ENCODE measurements around the gene SPACA6. TPM values are rescaled to one million over a fixed set of nuclear protein-coding genes. Genes with fewer than 3 reads are reported as not detected.

The SPACA6 gene
- total RNA-seq, 1 donor from 2014 or later, result 11.8 TPM

- TF ChIP-seq CTCF (IDR thresholded peaks at IDR 0.05; ENCODE audit: borderline replicate concordance), result no peak
- Histone ChIP-seq H3K4me3 (no peak overlapping the region), H3K9me3 (replicated peaks) (no peaks in the 10 kb centered on the region), H3K36me3 (no peaks in the 10 kb centered on the region), H3K27ac (replicated peaks) (no peak overlapping the region), H3K4me1 (no peaks in the 10 kb centered on the region), H3K27me3 (ENCODE audit: low read depth) (peaks cover 35% of the 10 kb centered on the region)
- DNase-seq, result no peak
- intact Hi-C loops (cut with micrococcal nuclease), result no loop called here
Observed at GRCh38 chr19:51749979-51750378, 56.8 kb downstream of the SPACA6 start.

DNA sequence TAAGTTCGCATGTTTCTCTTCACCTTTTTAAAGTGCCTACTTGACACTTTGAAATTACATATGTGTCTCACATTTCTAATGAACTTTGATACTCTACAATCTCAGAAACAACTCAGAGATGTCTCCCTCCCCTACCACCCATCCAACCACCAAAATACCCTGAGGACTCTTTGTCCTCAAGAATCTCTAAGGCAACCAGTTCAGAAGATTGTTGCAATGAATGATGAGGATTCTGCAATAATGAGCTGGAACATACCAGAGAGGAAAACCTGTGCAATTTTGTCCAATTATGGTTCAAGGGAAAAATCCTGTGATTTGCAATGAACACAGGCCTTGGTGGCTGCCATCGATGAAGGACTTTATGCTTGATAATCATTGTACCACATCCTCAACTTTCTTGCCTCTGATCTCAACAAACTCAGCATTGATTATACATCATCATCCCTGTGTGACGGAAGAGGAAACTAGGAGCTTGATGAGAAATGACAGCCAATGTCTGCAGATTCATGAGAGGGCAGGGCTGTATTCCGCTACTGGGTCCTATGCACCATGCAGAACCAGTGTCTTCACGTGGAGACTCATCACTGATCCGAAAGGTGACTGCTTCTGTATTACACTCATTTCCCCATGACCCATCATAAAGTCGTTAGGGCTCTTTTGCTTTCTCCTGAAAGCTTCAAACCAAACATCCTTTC lies 57.4 kb downstream of the SPACA6 start:
- peak overlapping the region; percentile 15 for H3K4me3 ChIP-seq

DNA sequence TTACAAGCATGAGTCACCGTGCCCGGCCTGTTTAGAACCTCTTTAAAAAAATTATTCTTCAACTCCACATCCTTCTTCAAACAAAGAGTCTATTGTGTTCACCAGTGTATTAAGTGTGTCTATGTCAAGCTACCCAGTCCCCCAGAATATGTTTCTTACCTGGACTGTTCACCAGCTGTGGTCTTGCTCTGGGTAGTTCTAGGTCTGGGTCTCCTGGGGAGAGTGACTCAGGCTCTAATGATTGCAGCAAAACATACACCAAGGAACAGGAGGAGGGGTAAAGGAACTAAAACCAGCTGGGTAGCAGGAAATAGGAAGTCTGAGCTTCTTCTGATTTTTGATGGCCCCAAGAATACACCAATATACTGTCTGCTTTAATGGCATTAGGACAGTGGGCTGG lies 58.5 kb downstream of the SPACA6 start, which contains the start of gene FPR1:
TSS of gene FPR1 (minus strand) at position 224 of the 400 bp plus-strand sequence. CDS start 4,884 bp downstream, outside the sequence.
- H3K27me3 ChIP-seq (ENCODE audit: low read depth), result peaks cover 30% of the 10 kb centered on the region
- H3K27ac ChIP-seq (replicated peaks), result peak within 1 kb of the TSS; percentile 8
- intact Hi-C loops (cut with micrococcal nuclease), result no loop called here
- DNase-seq, result no peak
- no peaks in the 10 kb centered on the region for H3K9me3 ChIP-seq (replicated peaks)
- H3K4me1 ChIP-seq, result no peaks in the 10 kb centered on the region
- peak within 1 kb of the TSS; percentile 15 for H3K4me3 ChIP-seq
- H3K36me3 ChIP-seq, result no peaks in the 10 kb centered on the region
- no peak for TF ChIP-seq CTCF (IDR thresholded peaks at IDR 0.05; ENCODE audit: borderline replicate concordance)

More for the DNA sequence above, 57.4 kb downstream of the SPACA6 start:
- DNase-seq, result no peak
- H3K36me3 ChIP-seq, result no peaks in the 10 kb centered on the region
- no peak for TF ChIP-seq CTCF (IDR thresholded peaks at IDR 0.05; ENCODE audit: borderline replicate concordance)
- intact Hi-C loops (cut with micrococcal nuclease), result no loop called here
- H3K4me1 ChIP-seq, result no peaks in the 10 kb centered on the region
- H3K9me3 ChIP-seq (replicated peaks), result no peaks in the 10 kb centered on the region
- H3K27me3 ChIP-seq (ENCODE audit: low read depth), result peaks cover 37% of the 10 kb centered on the region
- H3K27ac ChIP-seq (replicated peaks), result no peak overlapping the region

- H3K9me3 ChIP-seq (replicated peaks), result no peaks in the 10 kb centered on the region
- TF ChIP-seq CTCF (IDR thresholded peaks at IDR 0.05; ENCODE audit: borderline replicate concordance), result no peak
- H3K36me3 ChIP-seq, result no peaks in the 10 kb centered on the region
- H3K27ac ChIP-seq (replicated peaks), result peak overlapping the region; percentile 19
- H3K4me3 ChIP-seq, result no peak overlapping the region
- no peaks in the 10 kb centered on the region for H3K4me1 ChIP-seq
- no peak for DNase-seq
- intact Hi-C loops (cut with micrococcal nuclease), result no loop called here
- peaks cover 7% of the 10 kb centered on the region for H3K27me3 ChIP-seq (ENCODE audit: low read depth)
Observed at GRCh38 chr19:51754109-51754508, 61.0 kb downstream of the SPACA6 start.

DNA sequence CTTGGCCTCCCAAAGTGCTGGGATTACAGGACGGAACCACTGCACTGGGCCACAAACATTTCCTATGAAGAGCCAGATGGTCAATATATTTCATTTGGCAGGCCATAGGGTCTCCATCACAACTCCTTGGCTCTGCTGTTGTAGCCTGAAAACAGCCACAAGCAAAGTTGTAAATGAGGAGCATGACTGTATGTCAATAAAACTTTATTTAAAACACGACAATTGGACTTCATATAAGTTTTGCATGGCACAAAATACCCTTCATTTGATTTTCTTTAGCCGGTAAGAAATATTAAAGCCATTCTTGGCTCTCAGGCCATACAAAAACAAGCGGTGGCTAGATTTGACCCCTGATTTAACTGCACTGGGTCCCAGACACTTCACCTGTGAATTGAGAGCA lies 61.6 kb downstream of the SPACA6 start:
- no peak for TF ChIP-seq CTCF (IDR thresholded peaks at IDR 0.05; ENCODE audit: borderline replicate concordance)
- Histone ChIP-seq H3K4me3 (no peak overlapping the region), H3K27me3 (ENCODE audit: low read depth) (peaks cover 10% of the 10 kb centered on the region), H3K4me1 (no peaks in the 10 kb centered on the region), H3K9me3 (replicated peaks) (no peaks in the 10 kb centered on the region), H3K27ac (replicated peaks) (peak overlapping the region; percentile 19), H3K36me3 (no peaks in the 10 kb centered on the region)
- intact Hi-C loops (cut with micrococcal nuclease), result no loop called here
- no peak for DNase-seq

Small RNA genes within 50 kb of the gene (microRNA-seq; reads per million reads assigned to microRNA genes)
- gene MIR125A (6,670 reads per million, percentile 94 among the genes with 10 or more reads in this experiment), gene MIR99B (3,906 reads per million, percentile 91 among the genes with 10 or more reads in this experiment), gene MIRLET7E (8,240 reads per million, percentile 95 among the genes with 10 or more reads in this experiment)

Other genes with a start within 250 kb of the SPACA6 start
- 0.16 TPM for gene SIGLEC8, start 234.9 kb upstream of the SPACA6 start, total RNA-seq
- gene CEACAM18, start 214.8 kb upstream of the SPACA6 start, total RNA-seq, result not detected
- gene SIGLEC12, start 191.5 kb upstream of the SPACA6 start, total RNA-seq, result 0.11 TPM
- gene SIGLEC6, start 161.7 kb upstream of the SPACA6 start, total RNA-seq, result 0.33 TPM
- 7.3 TPM for gene ZNF175, start 122.0 kb upstream of the SPACA6 start, total RNA-seq
- not detected for gene SIGLEC5, start 62.9 kb upstream of the SPACA6 start, total RNA-seq
- gene SIGLEC14, start 46.5 kb upstream of the SPACA6 start, total RNA-seq, result 0.33 TPM
- gene HAS1, start 30.7 kb downstream of the SPACA6 start, total RNA-seq, result 0.41 TPM
- gene FPR1, start 58.5 kb downstream of the SPACA6 start, total RNA-seq, result 4.5 TPM
- gene FPR2, start 67.8 kb downstream of the SPACA6 start, total RNA-seq, result 0.74 TPM
- gene FPR3, start 101.8 kb downstream of the SPACA6 start, total RNA-seq, result 3.6 TPM
- gene ZNF577, start 194.6 kb downstream of the SPACA6 start, total RNA-seq, result 9.7 TPM
- gene ZNF649, start 211.7 kb downstream of the SPACA6 start, total RNA-seq, result 7.5 TPM
- gene ZNF613, start 234.1 kb downstream of the SPACA6 start, total RNA-seq, result 3.4 TPM